ENCODE results near the gene ISYNA1. TPM values are rescaled to one million over a fixed set of nuclear protein-coding genes. Genes with fewer than 3 reads are reported as not detected.

ISYNA1 gene
- total and polyA plus RNA-seq, 4 donors = 4.7 to 41.9 (median 10.1) TPM

- Histone ChIP-seq H3K27ac (ENCODE audit: low read depth in 1 of 2, low read length in 2 of 2) (no peak overlapping the region), H3K9ac (ENCODE audit: low read depth in 1 of 2, low read length in 2 of 2) (no peak overlapping the region), H3K4me3 (ENCODE audit: low read depth in 1 of 3, low read length in 3 of 3) (no peak overlapping the region), H3K36me3 (ENCODE audit: control insufficient read depth in 4 of 4, insufficient read depth in 3 of 4, low read depth in 1 of 4, low read length in 3 of 4) (no peaks in the 10 kb centered on the region), H3K9me3 (ENCODE audit: control insufficient read depth in 4 of 4, low read length in 3 of 4) (no peaks in the 10 kb centered on the region), H3K27me3 (ENCODE audit: control insufficient read depth in 4 of 4, insufficient read depth in 4 of 4, low read length in 3 of 4) (no peaks in the 10 kb centered on the region), H3K4me1 (ENCODE audit: control insufficient read depth in 4 of 4, insufficient read depth in 4 of 4, low read length in 3 of 4) (peaks cover 0 to 5% (median under 1%) of the 10 kb centered on the region in 4 donors)
- no peak for TF ChIP-seq HNF4G (IDR thresholded peaks at IDR 0.05)
- no peak for TF ChIP-seq JUND (IDR thresholded peaks at IDR 0.05)
- TF ChIP-seq TAF1 (conservative IDR thresholded peaks at IDR 0.05) = no peak
- no peak for TF ChIP-seq RAD21 (IDR thresholded peaks at IDR 0.05)
- TF ChIP-seq GABPA (IDR thresholded peaks at IDR 0.05 in 1 of 2, conservative IDR thresholded peaks at IDR 0.05 in 1 of 2) = no peak
- no peak for TF ChIP-seq NR2F2 (IDR thresholded peaks at IDR 0.05)
- no peak for TF ChIP-seq FOXA2 (IDR thresholded peaks at IDR 0.05)
- WGBS = 86% methylated on average over 16 of the region's 16 CpGs
- no peak for DNase-seq (ENCODE audit: low spot score)
Measured at GRCh38 chr19:18427080-18427742, 10.7 kb downstream of the ISYNA1 start.

GRCh38 chr19:18426416-18426767 is 11.5 kb downstream of the ISYNA1 start:
- H3K9ac ChIP-seq (ENCODE audit: low read depth in 1 of 2, low read length in 2 of 2) = no peak overlapping the region
- no peak for DNase-seq (ENCODE audit: low spot score)

GRCh38 chr19:18425515-18426415 is 12.2 kb downstream of the ISYNA1 start:
- H3K36me3 ChIP-seq (ENCODE audit: control insufficient read depth in 4 of 4, insufficient read depth in 3 of 4, low read depth in 1 of 4, low read length in 3 of 4) = no peaks in the 10 kb centered on the region
- no peak overlapping the region for H3K4me3 ChIP-seq (ENCODE audit: low read depth in 1 of 3, low read length in 3 of 3)
- no peak overlapping the region for H3K9ac ChIP-seq (ENCODE audit: low read depth in 1 of 2, low read length in 2 of 2)
- no peaks in the 10 kb centered on the region for H3K27me3 ChIP-seq (ENCODE audit: control insufficient read depth in 4 of 4, insufficient read depth in 4 of 4, low read length in 3 of 4)
- WGBS = 88% methylated on average over 18 of the region's 18 CpGs
- H3K9me3 ChIP-seq (ENCODE audit: control insufficient read depth in 4 of 4, low read length in 3 of 4) = no peaks in the 10 kb centered on the region
- no peak for DNase-seq (ENCODE audit: low spot score)
- H3K4me1 ChIP-seq (ENCODE audit: control insufficient read depth in 4 of 4, insufficient read depth in 4 of 4, low read length in 3 of 4) = peaks cover 0 to 5% (median under 1%) of the 10 kb centered on the region in 4 donors
- no peak overlapping the region for H3K27ac ChIP-seq (ENCODE audit: low read depth in 1 of 2, low read length in 2 of 2)
- no peak for TF ChIP-seq REST (IDR thresholded peaks at IDR 0.05)
- no peak for TF ChIP-seq RAD21 (IDR thresholded peaks at IDR 0.05)

More at GRCh38 chr19:18426416-18426767, 11.5 kb downstream of the ISYNA1 start:
- H3K4me3 ChIP-seq (ENCODE audit: low read depth in 1 of 3, low read length in 3 of 3) = no peak overlapping the region
- H3K27me3 ChIP-seq (ENCODE audit: control insufficient read depth in 4 of 4, insufficient read depth in 4 of 4, low read length in 3 of 4) = no peaks in the 10 kb centered on the region
- peaks cover 0 to 5% (median under 1%) of the 10 kb centered on the region in 4 donors for H3K4me1 ChIP-seq (ENCODE audit: control insufficient read depth in 4 of 4, insufficient read depth in 4 of 4, low read length in 3 of 4)
- no peak overlapping the region for H3K27ac ChIP-seq (ENCODE audit: low read depth in 1 of 2, low read length in 2 of 2)
- H3K36me3 ChIP-seq (ENCODE audit: control insufficient read depth in 4 of 4, insufficient read depth in 3 of 4, low read depth in 1 of 4, low read length in 3 of 4) = no peaks in the 10 kb centered on the region
- no peak for TF ChIP-seq RAD21 (IDR thresholded peaks at IDR 0.05)
- no peak for TF ChIP-seq ATF3 (IDR thresholded peaks at IDR 0.05)
- no peak for TF ChIP-seq GABPA (IDR thresholded peaks at IDR 0.05 in 1 of 2, conservative IDR thresholded peaks at IDR 0.05 in 1 of 2)
- 88% methylated on average over 8 of the region's 8 CpGs for WGBS
- no peaks in the 10 kb centered on the region for H3K9me3 ChIP-seq (ENCODE audit: control insufficient read depth in 4 of 4, low read length in 3 of 4)

Measured in liver (tissue), 9 donors.